Measurements from ENCODE around the gene MYO3A.

DNA sequence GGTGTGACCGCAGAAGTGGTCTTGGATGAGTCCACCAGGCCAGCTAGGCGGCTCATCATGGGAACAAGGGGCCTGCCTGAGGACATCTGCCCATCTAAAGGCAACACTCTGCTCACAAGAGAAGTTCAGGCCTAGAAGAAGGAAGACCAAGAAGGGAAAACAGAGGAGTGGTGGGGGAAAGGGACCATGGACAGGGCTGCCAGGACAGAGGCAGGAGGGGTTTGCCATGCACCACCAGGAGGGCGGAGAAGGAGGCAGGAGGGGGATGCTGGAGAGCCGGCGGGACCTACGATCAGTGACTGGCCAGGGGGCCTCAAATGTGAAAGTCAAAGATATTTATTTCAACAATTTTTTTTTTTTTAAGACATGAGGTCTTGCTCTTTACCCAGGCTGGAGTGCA lies 315.7 kb downstream of the MYO3A start:
- TF ChIP-seq, protein P1, sequence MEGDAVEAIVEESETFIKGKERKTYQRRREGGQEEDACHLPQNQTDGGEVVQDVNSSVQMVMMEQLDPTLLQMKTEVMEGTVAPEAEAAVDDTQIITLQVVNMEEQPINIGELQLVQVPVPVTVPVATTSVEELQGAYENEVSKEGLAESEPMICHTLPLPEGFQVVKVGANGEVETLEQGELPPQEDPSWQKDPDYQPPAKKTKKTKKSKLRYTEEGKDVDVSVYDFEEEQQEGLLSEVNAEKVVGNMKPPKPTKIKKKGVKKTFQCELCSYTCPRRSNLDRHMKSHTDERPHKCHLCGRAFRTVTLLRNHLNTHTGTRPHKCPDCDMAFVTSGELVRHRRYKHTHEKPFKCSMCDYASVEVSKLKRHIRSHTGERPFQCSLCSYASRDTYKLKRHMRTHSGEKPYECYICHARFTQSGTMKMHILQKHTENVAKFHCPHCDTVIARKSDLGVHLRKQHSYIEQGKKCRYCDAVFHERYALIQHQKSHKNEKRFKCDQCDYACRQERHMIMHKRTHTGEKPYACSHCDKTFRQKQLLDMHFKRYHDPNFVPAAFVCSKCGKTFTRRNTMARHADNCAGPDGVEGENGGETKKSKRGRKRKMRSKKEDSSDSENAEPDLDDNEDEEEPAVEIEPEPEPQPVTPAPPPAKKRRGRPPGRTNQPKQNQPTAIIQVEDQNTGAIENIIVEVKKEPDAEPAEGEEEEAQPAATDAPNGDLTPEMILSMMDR (IDR thresholded peaks at IDR 0.05), result no peak
- no peak for TF ChIP-seq EZH2 (IDR thresholded peaks at IDR 0.05; ENCODE audit: borderline replicate concordance, insufficient read depth, low read depth, low read length, poor library complexity, severe bottlenecking)

All from B cell (primary cell).